ENCODE measurements around the gene COL10A1.
A peak's percentile ranks its signal among the peaks of the same experiment; 100 is the strongest.

DNA sequence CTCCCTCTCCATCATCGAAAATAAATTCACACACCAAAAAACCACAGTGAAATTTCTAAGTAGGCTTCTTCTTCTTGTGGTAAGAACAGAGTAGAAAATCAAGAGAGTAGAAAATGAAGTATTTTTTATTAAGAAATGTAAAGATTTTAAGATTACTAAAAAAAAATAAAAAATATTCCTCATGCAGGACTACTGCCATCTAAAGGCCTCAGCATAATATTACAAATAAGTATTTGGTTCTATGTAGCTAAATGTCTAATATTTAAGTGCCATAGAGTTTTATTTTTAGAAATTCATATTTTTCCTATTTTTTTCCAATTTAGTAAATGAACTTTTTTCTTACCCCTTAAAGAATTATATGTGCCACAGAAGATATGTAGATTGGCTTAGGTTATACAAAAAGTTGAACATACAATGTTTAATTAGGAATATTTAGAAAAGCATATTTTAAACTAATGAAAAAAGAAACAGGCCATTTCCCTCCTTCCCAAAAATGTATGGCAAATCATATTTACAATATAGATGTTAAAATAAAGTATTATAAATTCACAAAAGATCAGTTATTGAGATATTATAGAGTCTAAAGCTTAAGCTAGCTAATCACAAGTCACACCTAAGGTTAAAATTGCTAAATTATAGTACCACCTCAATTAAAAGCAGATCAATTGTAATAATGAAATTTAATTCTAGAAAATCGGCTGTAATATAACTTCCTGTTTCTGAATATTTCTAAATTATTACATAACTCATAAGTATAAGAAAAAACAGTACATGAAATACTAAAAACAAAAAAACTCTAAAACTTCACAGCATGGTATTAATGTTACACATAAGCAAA, 28.7 kb downstream of the COL10A1 start:
- TF ChIP-seq, protein P1, sequence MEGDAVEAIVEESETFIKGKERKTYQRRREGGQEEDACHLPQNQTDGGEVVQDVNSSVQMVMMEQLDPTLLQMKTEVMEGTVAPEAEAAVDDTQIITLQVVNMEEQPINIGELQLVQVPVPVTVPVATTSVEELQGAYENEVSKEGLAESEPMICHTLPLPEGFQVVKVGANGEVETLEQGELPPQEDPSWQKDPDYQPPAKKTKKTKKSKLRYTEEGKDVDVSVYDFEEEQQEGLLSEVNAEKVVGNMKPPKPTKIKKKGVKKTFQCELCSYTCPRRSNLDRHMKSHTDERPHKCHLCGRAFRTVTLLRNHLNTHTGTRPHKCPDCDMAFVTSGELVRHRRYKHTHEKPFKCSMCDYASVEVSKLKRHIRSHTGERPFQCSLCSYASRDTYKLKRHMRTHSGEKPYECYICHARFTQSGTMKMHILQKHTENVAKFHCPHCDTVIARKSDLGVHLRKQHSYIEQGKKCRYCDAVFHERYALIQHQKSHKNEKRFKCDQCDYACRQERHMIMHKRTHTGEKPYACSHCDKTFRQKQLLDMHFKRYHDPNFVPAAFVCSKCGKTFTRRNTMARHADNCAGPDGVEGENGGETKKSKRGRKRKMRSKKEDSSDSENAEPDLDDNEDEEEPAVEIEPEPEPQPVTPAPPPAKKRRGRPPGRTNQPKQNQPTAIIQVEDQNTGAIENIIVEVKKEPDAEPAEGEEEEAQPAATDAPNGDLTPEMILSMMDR (IDR thresholded peaks at IDR 0.05): peak in 1 of 3 experiments; percentile 57
- TF ChIP-seq POLR2A (IDR thresholded peaks at IDR 0.05): no peak
